NCI-H524 treated with DMSO at 0.1 percent for 48 hours (cell line): ENCODE measurements around the gene ABR.
"Not testable (repeated sequence)": the region's sequence is repeated elsewhere in the genome, so short reads cannot be mapped to it uniquely, and the experiment has no call there.

Experiments used
- DNase-seq: peaks from one replicate; lab custom pipeline; 2025; lab: John Stamatoyannopoulos, UW

ABR gene

GRCh38 chr17:1008008-1008761 lies 171.6 kb downstream of the ABR start:
- no peak for DNase-seq

- DNase-seq, result no peak
These were observed 172.3 kb downstream of the ABR start for GRCh38 chr17:1007310-1008007.

GRCh38 chr17:1006054-1006453 lies 173.7 kb downstream of the ABR start:
- no peak for DNase-seq

GRCh38 chr17:1005361-1005946 lies 174.3 kb downstream of the ABR start:
- DNase-seq, result no peak

- no peak for DNase-seq
These were observed 174.9 kb downstream of the ABR start for GRCh38 chr17:1004769-1005295.

- no peak for DNase-seq
These were observed 175.6 kb downstream of the ABR start for GRCh38 chr17:1003972-1004768.

- DNase-seq, result no peak
These were observed 176.2 kb downstream of the ABR start for GRCh38 chr17:1003633-1003971.

GRCh38 chr17:1002771-1003555 lies 176.8 kb downstream of the ABR start:
- no peak for DNase-seq

GRCh38 chr17:1002412-1002753 lies 177.4 kb downstream of the ABR start:
- DNase-seq, result no peak

GRCh38 chr17:1001640-1002411 lies 178.0 kb downstream of the ABR start:
- no peak for DNase-seq

- DNase-seq, result no peak
These were observed 179.0 kb downstream of the ABR start for GRCh38 chr17:1000597-1001461.

GRCh38 chr17:998111-998510 lies 181.7 kb downstream of the ABR start:
- DNase-seq, result no peak

- DNase-seq, result peak; percentile 81
These were observed 183.0 kb downstream of the ABR start, which contains the start of gene TIMM22 for GRCh38 chr17:996554-997344. Gene TIMM22, plus strand, starts transcription at chr17:997129. Its CDS starts 14 bp downstream, at chr17:997143.

- DNase-seq, result not testable (repeated sequence)
These were observed 184.5 kb downstream of the ABR start for GRCh38 chr17:995324-995723.

GRCh38 chr17:992933-993332 lies 186.8 kb downstream of the ABR start:
- peak; percentile 31 for DNase-seq

- no peak for DNase-seq
These were observed 191.2 kb downstream of the ABR start for GRCh38 chr17:988561-988960.

GRCh38 chr17:987931-988330 lies 191.8 kb downstream of the ABR start:
- no peak for DNase-seq

- no peak for DNase-seq
These were observed 193.4 kb downstream of the ABR start for GRCh38 chr17:986322-986929.
